HG03565 (cell line): ENCODE data around the gene GNB1L.

Source experiments
- ATAC-seq: cut with Tn5 transposase; IDR thresholded peaks from one replicate; pipeline ENCODE4 v1.9.1; 2021; ENCODE audit warnings: mild to moderate bottlenecking, moderate library complexity; ENCODE audit not compliant: unreplicated experiment

Gene GNB1L

DNA sequence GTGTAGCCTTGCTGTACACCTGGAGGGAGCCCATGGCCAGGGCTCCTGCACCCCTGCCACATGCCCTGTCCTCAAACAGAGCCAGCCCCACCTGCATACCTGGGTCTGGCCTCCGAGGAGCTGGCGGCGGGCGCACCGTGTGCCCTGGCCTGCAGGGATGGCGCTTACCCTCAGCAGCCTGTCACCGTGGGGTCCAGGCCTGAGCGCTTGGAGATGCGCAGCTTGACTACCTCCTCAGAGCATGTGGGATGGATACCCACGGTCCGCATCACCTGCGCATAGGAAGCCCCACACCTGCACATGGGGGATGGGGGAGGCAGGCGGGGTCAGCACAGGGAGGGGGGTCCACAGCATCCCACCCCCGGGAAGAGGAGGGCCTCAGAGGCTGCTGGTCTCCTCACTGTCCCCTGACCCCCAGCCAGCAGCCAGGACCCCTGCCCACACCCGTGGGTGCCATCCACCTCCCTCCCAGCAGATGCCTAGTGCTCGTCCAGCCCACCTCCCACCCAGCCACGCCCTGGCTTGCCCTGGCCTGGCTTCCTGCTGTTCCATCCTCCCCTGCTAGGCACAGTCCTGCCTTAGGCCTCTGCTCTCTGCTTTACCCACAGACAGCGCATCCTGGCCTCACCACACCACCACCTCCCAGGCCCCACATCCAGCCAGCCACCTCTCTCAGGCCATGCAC, 22.4 kb upstream of the GNB1L start:
- ATAC-seq: no peak

DNA sequence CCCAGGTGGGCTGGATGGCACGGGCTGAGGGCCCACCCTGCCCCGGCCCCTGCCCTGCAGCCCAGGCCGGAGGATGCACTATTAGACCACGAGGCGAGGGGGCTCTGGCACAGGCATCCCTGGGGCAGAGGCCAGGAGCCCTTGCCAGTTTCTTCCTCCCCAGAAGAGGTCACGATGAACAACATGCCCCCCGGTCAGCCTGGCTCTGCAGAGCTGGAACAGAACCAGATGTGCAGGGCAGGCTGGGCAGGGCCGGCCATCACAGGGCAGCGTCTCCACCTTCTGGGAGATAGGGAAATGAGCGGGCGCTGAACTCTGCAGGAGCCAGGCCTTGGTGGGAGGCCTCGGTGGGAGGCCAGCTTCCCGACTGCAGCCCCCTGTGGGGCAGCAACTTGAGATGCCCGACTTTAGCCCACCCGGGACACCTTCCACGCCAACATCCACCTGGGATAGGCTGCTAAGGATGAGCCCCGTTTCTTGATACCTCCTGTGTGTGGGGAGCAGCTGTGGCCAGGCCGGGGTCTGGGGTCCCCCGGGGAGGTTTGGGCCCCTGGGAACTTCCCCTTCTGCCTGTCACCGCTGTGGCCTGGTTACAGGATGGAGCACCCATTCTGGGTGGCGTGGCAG, 21.8 kb upstream of the GNB1L start:
- no peak for ATAC-seq

DNA sequence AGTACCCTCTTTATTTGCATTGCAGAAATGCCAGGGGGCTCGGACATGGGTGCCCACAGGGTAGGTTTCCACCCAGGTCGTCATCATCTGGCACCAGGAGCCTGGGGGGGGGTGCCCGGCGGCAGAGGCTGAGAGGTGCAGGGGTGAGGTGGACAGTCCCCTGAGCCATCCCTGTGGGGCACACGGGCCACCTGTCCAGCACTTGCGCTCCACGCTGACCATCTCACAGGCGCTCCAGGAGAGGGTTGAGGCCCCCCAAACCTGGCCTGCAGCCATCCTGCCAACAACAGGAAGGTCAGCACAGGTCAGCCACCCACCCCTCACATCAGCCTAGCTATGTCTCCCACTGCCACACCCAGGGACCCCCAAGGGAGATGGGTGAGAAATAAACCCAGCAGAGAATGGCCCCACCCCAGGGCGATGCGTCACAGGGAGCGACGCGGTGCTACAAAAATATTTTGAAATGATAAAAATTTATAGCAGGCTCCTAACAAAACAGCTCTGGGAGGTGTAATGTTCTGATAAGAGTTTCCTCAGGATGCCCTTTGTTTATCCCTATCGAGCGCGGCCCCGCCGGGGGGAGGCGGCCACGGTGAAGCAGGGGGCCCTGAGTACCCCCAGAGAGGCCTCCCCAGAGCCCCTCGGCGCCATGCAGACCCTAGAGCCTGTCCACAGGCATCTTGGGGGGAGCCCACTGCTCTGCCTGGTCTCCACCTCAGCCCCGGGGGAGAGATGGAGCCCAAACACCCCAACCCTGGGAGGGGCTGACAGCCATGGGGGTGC, 21.0 kb upstream of the GNB1L start:
- ATAC-seq: no peak

DNA sequence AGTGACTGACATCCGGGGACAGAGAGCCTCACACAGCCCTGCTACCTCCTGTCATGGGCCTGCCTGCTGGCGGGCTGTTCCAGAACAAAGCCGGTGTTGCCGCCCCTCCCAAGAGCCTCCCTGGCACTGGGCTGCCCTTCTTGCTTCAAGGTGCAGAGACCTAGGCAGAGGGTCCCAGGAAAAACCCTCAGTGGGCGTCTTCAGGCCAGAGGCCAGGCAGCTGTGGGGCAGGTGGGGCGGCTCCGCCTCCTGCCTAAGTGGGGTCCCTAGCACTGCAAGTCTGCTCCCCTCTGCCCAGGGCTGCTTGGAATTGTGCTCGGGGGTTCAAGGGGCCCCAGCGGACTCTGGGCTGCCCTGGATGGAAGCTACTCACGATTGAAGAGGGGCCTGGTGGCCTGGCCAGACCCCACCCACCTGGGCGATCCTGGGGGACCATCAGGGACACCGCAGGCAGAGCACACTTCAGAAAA, 20.4 kb upstream of the GNB1L start:
- ATAC-seq: no peak

DNA sequence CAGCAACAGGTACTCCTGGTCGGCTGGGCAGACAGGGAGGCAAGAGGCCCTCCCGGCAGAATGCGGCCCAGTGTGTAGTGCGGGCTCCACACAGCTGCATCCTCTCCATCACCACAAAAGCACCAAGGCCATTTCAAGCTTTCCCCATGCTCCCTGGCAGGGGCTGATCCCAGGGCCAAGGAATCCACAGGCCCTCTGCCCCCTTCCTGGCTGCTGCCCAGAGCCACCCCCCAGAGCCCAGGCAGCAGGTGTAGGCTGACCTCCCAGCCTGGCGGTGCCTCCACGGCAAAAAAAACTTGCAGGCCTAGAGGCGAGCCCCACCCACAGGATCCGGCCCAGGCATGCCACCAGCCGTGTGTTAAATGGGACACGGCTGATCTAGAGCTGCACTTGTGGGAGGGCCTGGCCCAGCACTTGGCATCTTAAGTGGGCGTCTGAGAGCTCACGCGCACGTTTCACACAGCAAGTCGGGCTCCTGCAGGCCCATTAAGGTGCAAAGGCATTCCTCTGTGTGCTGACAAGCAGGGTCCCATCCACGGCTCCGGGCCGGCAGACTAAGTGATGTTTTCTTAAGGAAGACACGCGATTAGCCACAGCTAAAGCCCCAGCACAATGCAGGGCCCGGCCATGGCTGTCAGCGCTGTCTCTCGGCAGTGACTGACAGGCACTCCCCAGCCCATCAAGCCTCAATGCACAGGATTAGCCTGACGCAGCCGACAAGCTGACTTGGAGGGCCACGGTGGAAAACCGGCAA, 19.8 kb upstream of the GNB1L start:
- no peak for ATAC-seq

DNA sequence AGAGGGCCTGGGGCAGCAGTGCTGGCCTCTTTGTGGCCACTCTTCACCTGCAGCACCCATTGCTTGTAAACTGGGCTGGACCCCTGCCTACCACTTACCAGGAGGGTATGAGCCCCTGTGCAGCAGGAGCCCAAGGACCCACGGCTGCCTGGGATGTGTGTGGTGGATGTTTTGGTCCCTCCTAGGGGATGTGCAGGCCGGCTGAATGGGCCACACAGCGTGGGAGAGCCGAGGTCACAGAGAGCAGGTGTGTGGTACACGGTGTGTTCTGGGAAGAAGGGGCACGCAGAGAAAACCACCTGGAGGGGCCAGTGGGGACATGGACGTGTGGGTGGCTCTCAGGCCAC, 19.3 kb upstream of the GNB1L start:
- ATAC-seq: no peak

DNA sequence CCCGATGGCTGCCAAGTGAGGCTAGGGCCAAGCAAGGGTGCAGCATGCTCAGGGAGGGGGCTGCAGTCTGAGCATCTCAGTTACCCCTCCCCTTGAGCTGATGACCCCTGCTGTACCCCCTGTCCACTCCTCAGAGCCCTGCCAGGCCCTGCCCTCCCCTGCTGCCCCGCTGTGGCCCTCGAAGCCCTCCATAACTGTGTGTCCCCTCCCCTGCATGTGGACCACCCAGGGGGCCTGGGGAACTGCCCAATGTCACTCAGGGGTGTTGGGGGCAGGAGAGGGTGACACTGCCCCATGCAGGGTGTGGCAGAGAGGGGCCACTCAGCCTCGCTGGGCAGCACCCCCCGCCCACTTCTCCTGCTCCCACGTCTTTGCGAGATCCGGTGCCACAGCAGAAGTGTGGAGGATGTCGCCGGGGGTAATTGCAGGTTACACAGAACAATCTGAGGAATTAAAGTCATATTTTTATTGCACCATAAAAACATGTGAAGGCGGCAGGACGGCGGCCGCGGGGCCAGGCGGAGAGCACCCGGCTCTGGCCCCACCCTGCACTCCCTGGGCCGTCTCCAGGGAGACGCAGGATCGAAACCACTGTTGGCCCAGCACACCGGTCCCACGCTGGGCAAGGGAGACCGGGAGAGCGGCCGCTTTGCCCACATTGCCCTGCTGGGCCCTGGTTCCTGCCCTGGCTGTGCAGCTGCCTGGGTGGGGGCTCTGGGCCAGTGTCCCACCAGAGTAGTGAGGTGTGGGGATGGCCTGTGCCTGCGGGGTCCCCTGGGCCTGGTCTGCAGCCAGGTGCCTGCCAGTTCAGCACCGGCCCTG, 18.7 kb upstream of the GNB1L start:
- no peak for ATAC-seq

DNA sequence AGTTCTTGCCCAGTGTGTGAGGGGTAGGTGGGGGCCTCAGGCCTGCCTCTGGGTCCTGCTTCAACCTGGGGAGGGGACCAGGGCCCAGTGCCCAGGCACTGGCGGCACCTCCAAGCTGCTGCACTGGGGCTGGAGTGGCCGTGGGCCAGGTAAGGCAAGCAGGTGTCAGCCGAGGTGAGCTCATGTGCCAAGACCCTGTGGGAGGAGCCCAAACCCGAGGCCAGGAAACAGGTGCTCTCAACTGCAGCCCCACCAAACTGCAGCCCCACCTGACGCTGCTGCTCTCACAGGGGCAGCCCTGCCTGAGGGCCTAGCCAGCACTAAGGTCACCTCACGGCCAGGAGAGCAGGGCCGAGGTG, 18.1 kb upstream of the GNB1L start:
- no peak for ATAC-seq

DNA sequence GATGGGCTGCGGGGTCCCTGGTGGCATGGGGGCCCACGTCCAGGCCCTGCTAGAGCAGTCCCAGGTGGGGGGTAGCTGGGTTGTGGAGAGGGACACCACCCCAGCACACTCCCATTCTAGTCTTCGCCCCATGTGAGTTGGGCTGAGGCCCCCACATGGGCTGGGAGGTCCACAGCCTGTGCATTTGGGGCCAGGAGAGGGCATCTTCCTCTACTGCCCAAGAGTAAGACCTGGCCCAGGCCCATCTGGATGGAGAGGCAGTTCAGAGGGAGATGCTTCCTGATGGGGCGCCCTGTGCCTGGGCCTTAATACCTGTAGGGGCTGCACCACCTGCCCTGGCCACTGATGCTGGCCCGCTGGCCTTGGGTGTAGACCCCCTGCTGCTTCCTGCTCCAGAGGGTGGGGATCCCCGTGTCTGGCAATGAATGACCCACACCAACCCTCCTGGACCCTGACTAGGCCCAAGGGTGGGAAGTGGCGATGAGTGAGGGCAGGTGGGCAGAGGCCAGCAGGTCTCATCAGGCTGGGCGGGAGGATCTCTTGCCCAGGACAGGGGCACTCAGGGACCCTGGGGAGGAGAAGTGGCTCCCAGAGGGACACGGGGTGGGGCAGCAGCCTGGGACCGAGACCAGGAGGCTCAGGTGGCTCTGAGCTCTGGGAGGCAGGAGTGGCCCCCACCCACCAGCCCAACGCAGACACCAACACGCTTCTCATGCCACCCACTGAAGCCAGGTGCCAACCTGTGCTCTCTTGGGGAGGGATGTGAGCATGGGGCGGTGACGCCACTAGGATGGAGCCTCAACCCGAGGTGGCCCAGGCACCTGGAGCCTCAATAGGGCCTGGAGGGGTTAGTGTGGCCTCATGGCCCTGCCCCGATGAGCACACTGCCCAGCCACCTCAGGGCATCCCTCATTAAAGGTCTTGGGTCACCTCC, 17.4 kb upstream of the GNB1L start:
- ATAC-seq: no peak

DNA sequence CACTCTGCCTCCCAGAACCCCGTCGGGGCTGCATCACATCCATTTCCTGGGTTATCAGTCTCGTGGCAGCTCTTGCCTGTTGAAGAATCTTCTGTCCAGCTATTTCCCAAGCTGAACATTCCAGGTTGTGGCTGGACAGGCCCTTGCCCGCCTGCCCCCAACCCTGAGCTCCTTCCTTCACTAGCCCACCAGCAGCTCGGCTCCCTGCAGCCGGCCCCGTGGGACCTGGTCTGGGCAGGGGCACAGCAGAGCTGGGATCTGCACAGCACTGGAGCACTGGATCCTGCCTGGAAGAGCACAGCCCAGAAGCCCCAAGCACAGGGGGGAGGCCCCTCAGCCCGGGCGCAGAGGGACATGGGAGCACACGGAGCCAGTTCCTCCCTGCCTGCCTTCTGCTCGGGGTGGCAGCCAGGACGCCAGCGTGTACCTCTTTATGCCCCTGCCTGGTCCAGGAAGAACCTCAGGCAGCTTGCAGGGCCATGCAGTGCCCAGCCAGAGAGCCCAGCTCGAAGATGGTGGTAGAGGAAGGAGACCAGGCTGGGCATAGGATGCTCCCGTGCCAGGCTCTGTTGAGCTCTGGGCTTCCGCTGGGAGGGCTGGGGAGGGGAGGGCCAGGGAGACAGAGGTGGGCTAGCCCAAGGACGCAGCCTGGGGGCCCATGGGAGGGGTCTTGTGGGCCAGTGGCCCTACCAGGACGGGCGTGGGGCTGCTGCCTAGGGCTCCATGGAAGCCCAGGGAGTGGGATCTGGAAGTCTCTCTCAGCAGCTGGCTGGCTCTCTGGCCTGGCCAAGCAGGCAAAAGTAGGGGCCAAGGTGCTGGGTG, 16.6 kb upstream of the GNB1L start:
- ATAC-seq: no peak

DNA sequence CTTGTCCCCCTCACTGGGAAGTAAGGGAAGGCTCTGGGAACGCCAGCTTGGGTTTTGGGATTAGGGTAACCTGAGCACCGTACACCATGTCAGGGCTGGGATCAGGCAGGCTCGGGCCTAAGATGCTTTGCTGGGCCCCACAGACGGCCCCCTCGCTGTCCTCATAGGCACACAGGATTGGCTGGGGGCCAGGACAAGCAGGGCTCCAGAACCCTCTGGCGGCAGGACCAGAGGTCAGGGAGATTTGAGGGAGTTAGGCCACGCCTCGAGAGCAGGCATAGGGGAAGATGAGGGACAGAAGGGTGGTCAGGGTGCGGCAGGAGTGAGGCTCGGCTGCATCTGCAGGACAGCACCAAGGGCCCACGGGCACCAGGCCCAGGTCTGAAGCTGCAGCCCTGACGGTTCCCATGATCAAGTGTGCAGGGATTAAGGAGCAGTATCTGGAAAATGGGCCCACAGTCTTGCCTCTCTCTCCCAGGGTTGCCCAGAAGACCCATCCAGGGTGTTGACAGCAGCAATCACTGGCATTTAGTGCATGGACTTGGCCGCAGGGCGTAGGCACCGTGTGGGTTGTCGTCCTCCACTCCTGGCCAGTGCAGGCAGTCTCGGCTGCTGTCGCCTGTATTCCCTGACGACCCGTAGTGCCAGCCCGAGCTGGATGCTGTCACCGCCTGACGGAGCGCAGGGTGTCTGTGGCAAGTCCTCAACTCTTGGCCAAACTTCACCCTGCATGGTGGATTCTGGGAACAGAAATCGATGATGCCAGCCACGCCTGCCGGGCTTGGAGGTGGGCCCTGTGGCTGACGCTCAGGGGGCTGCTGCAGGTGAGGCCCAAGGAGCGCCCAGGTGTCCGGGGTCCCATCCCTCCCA, 15.7 kb upstream of the GNB1L start:
- ATAC-seq: no peak

DNA sequence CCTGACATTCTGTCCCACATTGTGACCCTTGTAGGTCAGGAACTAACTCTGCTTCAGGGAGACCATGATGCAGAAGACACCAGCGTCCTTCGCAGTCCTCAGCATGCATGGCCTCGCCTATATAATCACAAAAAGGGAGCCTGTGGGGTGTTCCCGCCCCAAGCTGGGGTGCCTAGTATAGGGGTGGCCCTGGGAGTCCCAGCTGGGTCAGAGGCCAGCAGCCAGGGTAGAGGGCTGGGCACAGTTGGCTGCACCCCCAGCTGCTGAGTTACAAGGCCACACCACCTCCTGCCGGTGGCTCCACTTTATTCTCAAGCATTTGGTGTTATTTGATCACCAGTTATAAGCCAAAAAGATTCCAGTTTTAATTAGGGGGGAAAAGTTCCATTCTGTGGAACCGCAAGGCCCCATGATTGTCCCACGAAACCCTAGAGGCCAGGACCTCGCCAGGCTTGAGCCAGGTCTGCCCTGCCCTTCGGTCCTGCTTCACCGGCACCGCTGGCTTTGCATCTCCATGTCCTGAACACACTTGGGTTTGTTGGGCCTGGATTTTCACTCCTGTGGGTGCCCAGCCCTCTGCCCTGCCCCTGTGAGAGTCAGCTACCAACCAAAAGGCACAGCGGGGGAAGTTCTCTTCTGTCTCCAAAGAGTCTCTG, 15.0 kb upstream of the GNB1L start:
- no peak for ATAC-seq

DNA sequence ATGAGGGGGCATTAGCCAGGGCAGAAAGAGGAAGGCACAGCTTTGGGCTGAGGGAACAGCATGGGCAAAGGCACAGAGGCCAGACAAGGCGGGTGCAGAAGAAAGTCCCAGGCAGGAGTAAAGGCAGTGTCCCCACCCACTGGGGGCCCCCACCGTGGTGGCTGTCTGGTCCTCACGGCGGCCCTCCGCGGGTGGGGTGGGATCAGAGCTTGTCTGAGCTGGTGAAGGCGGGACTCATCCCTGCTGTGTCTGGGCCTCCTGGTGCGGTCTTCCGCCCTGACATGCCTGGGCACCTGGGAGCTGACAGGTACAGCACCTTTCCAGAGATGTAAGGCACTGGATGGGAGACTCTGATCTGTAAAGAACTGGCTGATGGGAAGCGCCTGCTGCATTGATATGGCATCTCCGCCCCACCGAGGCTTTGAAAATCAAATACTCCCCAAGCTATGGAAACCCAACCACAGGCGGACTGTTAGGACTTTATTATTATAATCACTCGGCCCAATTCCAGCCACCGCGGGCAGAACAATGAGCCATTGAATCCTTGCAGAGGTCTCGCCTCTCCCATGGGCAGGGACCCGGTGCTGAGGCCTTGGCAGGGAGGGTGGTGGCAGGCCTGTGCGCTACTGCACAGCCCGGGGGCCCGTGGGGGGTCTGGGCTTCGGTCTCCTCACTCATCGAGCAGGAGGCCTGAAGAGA, 14.2 kb upstream of the GNB1L start:
- no peak for ATAC-seq

DNA sequence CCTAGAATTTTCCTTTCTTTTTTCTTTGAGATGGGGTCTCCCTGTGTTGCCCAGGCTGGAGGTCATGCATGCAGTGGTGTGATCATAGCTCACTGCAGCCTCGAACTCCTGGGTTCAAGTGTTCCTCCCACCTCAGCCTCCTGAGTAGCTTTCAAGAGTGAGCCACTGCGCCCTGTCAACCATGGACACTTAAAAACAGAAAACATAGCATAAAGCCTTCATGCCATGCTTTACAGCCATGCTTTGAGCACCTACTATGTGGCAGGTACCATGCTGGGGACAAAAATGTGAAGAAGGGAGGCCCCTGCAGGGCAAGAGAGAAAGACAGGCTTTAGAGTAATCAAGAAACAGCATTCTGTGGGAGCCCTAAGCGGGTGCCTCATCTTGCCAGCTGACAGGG, 13.7 kb upstream of the GNB1L start:
- ATAC-seq: no peak

DNA sequence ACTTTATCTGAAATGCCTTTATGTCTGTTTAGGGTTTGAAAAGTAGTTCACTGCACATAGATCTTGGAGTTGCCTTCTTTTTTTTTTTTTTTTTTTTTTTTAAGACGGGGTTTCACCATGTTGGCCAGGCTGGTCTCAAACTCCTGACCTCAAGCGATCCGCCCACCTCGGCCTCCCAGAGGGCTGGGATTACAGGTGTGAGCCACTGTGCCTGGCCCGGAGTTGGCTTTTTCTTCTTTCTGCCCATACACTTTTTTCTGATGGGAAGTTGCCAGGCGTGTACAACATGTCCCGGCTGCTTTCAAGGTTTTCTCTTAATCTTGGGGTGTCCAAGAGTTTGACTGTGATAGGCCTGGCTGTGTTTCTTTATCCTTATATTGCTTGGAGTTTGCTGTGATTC, 12.9 kb upstream of the GNB1L start:
- no peak for ATAC-seq

DNA sequence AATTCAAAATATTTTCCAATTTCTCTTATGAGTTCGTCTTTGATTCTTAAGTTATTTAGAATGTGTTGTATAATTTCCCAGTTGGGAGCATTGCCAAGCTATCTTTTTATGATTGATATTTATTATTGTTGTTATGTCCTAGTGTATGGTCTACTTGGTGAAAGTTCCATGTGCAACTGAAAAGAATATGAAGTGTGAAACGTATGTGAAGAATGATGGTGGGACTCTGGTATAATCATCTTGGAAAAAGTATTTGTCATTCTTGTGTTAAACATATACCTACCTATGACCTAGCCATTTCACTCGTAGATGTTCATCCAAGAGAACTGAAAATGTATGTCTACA, 12.0 kb upstream of the GNB1L start:
- no peak for ATAC-seq
